Parathyroid adenoma (tissue), 2 donors: ENCODE results near the gene EGLN1.

Experiments used
- H2AFZ ChIP-seq: fragments of 300-600 bp; sonication (generic); one replicate; pipeline ENCODE4 v1.7.0; 2017; ENCODE audit warnings: antibody characterized with exemption, mild to moderate bottlenecking
- H3K27ac ChIP-seq: fragments of 300-600 bp; sonication (generic); one replicate; pipeline ENCODE4 v1.7.0; 2017
- H3K27me3 ChIP-seq: fragments of 300-600 bp; sonication (generic); one replicate; pipeline ENCODE4 v1.7.0; 2017; ENCODE audit warnings: low read length; ENCODE audit not compliant: control insufficient read depth, insufficient read depth
- H3K36me3 ChIP-seq: fragments of 300-600 bp; sonication (generic); one replicate; pipeline ENCODE4 v1.7.0; 2017; ENCODE audit warnings: low read length; ENCODE audit not compliant: control insufficient read depth, insufficient read depth
- H3K4me1 ChIP-seq: fragments of 300-600 bp; sonication (generic); one replicate; pipeline ENCODE4 v1.7.0; 2017; ENCODE audit warnings: control low read depth
- H3K4me2 ChIP-seq: fragments of 300-600 bp; sonication (generic); one replicate; pipeline ENCODE4 v1.7.0; 2017; ENCODE audit warnings: low read length
- H3K4me3 ChIP-seq: fragments of 300-600 bp; sonication (generic); one replicate; pipeline ENCODE4 v1.7.0; 2017; ENCODE audit warnings: low read depth, low read length
- H3K79me2 ChIP-seq: fragments of 300-600 bp; sonication (generic); one replicate; pipeline ENCODE4 v1.7.0; 2017; ENCODE audit warnings: control low read depth
- H3K9ac ChIP-seq: fragments of 300-600 bp; sonication (generic); one replicate; pipeline ENCODE4 v1.7.0; 2017; ENCODE audit warnings: mild to moderate bottlenecking
- H3K9me3 ChIP-seq: fragments of 300-600 bp; sonication (generic); one replicate; pipeline ENCODE4 v1.7.0; 2017; ENCODE audit warnings: low read length; ENCODE audit not compliant: control insufficient read depth
- TF ChIP-seq, protein P1 (sequence below): fragments of 300-600 bp; sonication (generic); IDR thresholded peaks from one replicate; pipeline ENCODE4 v1.7.0; 2017; ENCODE audit warnings: antibody characterized with exemption, mild to moderate bottlenecking
- donor health status: primary hyperparathyroidism.

Gene EGLN1

DNA sequence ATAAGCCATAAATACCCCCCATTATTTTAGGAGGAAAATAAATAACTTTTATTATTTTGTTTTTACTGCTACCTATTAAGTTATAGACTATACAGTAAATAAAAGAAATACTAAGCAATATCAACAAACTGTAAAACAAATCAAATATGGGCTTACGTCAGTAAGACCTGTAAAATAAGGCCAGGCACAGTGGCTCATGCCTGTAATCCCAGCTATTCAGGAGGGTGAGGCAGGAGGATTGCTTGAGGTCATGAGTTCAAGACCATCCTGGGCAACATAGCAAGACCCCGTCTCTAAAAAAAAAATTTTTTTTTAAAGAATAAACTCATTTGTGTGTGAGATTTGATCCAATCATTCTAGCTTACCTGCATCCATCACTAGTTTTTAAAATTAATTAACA is 17.8 kb downstream of the EGLN1 start:
- H3K4me2 ChIP-seq: no peak overlapping the region
- no peak overlapping the region for H3K9ac ChIP-seq
- no peak overlapping the region for H2AFZ ChIP-seq
- H3K4me3 ChIP-seq: no peak overlapping the region
- H3K36me3 ChIP-seq: no peaks in the 10 kb centered on the region
- no peak overlapping the region for H3K27ac ChIP-seq
- H3K27me3 ChIP-seq: no peaks in the 10 kb centered on the region
- TF ChIP-seq, protein P1, sequence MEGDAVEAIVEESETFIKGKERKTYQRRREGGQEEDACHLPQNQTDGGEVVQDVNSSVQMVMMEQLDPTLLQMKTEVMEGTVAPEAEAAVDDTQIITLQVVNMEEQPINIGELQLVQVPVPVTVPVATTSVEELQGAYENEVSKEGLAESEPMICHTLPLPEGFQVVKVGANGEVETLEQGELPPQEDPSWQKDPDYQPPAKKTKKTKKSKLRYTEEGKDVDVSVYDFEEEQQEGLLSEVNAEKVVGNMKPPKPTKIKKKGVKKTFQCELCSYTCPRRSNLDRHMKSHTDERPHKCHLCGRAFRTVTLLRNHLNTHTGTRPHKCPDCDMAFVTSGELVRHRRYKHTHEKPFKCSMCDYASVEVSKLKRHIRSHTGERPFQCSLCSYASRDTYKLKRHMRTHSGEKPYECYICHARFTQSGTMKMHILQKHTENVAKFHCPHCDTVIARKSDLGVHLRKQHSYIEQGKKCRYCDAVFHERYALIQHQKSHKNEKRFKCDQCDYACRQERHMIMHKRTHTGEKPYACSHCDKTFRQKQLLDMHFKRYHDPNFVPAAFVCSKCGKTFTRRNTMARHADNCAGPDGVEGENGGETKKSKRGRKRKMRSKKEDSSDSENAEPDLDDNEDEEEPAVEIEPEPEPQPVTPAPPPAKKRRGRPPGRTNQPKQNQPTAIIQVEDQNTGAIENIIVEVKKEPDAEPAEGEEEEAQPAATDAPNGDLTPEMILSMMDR: no peak
- H3K4me1 ChIP-seq: no peaks in the 10 kb centered on the region
- H3K9me3 ChIP-seq: no peaks in the 10 kb centered on the region
- H3K79me2 ChIP-seq: peaks cover 12% of the 10 kb centered on the region

DNA sequence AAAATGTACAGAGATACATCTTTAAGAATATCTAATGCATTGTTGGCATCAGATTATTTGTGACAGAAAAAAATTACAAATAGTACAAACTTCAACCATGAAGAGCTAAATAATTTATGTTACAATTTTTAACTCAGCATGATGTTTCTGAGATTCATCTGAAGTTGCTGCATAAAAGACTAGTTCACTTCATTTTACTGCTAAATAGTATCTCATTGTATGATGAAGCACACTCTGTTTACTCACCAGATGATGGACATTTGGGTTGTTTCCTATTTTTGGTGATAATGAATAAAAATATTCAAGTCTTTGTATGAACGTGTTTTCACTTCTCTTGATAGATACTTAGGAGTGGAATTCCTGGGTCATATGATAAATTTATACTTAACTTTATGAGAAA is 20.6 kb downstream of the EGLN1 start:
- Histone ChIP-seq H3K79me2 (peaks cover 9% of the 10 kb centered on the region), H3K4me1 (no peaks in the 10 kb centered on the region), H3K9me3 (no peaks in the 10 kb centered on the region), H3K9ac (no peak overlapping the region), H3K4me2 (no peak overlapping the region), H3K36me3 (no peaks in the 10 kb centered on the region), H3K4me3 (no peak overlapping the region), H2AFZ (no peak overlapping the region), H3K27me3 (no peaks in the 10 kb centered on the region), H3K27ac (no peak overlapping the region)
- TF ChIP-seq, protein P1: no peak

DNA sequence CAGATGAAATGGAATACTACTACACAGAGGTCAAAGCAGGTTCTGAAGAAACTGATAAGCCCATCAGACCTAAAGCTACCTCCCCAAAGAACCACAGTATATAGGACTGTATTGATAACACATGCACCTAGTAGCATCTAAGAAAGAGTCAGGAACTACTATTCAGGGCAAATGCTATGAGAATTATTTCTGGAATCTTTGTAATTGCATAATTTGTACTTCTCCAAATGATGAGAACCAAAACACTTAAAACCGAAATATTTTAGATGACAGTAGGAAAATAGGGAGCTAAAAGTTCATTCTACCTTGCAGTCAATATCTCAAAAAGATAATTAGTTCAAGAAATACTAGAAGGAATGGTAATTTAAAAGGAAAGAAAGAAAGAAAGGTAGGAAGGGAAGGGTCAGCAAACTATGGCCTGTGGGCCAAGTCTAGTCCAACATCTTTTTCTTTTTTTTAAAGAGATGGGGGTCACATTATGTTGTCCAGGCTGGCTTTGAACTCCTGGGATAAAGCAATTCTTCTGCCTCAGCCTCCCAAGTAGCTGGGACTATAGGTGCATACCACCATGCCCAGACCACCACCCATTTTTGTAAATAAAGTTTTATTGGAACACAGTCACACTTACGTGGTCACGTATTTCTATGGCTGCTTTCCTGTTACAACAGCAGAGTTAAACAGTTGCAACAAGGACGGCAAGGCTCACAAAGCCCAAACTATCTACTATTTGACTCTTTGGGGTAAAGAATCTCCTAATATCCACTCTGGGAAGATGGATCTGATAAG is 24.0 kb downstream of the EGLN1 start:
- H3K27me3 ChIP-seq: no peaks in the 10 kb centered on the region
- H3K4me2 ChIP-seq: no peak overlapping the region
- no peak overlapping the region for H2AFZ ChIP-seq
- H3K79me2 ChIP-seq: peaks cover 6% of the 10 kb centered on the region
- no peak overlapping the region for H3K9ac ChIP-seq
- no peaks in the 10 kb centered on the region for H3K36me3 ChIP-seq
- no peaks in the 10 kb centered on the region for H3K4me1 ChIP-seq
- no peaks in the 10 kb centered on the region for H3K9me3 ChIP-seq
- H3K4me3 ChIP-seq: no peak overlapping the region
- H3K27ac ChIP-seq: no peak overlapping the region
- TF ChIP-seq, protein P1: no peak

DNA sequence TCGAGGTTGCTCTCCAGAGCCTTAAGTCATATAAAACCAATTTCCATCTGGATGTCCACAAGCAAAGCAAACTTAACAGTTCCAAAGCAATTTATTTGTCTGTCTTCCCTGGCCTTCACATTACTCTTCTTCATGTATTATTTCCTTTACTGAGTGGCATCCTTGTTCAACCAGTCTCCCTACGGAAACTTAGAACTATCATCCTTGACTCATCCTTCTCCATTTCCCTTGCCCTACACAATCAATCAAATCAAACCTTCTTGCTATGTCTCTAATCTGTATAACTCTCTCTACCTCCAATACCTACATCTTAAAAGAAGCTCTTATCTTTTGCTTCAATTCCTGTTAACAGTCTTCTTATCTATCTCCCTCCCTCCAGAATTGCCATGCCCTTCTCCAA is 25.4 kb downstream of the EGLN1 start:
- no peaks in the 10 kb centered on the region for H3K4me1 ChIP-seq

More for the DNA sequence above, 25.4 kb downstream of the EGLN1 start:
- Histone ChIP-seq H3K4me2 (no peak overlapping the region), H2AFZ (no peak overlapping the region), H3K36me3 (no peaks in the 10 kb centered on the region), H3K27me3 (no peaks in the 10 kb centered on the region), H3K9me3 (no peaks in the 10 kb centered on the region), H3K79me2 (peaks cover 4% of the 10 kb centered on the region), H3K27ac (no peak overlapping the region), H3K4me3 (no peak overlapping the region), H3K9ac (no peak overlapping the region)
- TF ChIP-seq, protein P1: no peak
